Bone marrow (tissue), 2 donors: ENCODE measurements around the gene PTP4A1.
A peak's percentile ranks its signal among the peaks of the same experiment; 100 is the strongest.
"Not testable (repeated sequence)": the region's sequence is repeated elsewhere in the genome, so short reads cannot be mapped to it uniquely, and the experiment has no call there.

Experiments used
- DNase-seq, 2 donors: peaks; one replicate each; lab custom pipeline; 2025; lab: John Stamatoyannopoulos, UW

The PTP4A1 gene

GRCh38 chr6:63582579-63583231 is 10.4 kb downstream of the PTP4A1 start:
- no peak for DNase-seq

- no peak for DNase-seq
Measured at GRCh38 chr6:63584125-63584514, 11.8 kb downstream of the PTP4A1 start.

- no peak for DNase-seq
Measured at GRCh38 chr6:63584566-63584965, 12.3 kb downstream of the PTP4A1 start.

GRCh38 chr6:63585652-63586051 is 13.4 kb downstream of the PTP4A1 start:
- not testable (repeated sequence) for DNase-seq

- no peak for DNase-seq
Measured at GRCh38 chr6:63589952-63590411, 17.7 kb downstream of the PTP4A1 start.

- no peak for DNase-seq
Measured at GRCh38 chr6:63592886-63593285, 20.6 kb downstream of the PTP4A1 start.

GRCh38 chr6:63597141-63598048 is 25.1 kb downstream of the PTP4A1 start:
- DNase-seq, result no peak

GRCh38 chr6:63598049-63599036 is 26.1 kb downstream of the PTP4A1 start:
- peak in 1 of 2 donors; percentile 73 for DNase-seq

- DNase-seq, result no peak
Measured at GRCh38 chr6:63599243-63599642, 27.0 kb downstream of the PTP4A1 start.

GRCh38 chr6:63600136-63600535 is 27.9 kb downstream of the PTP4A1 start:
- DNase-seq, result peak in 1 of 2 donors; percentile 3

GRCh38 chr6:63609231-63609630 is 37.0 kb downstream of the PTP4A1 start:
- no peak for DNase-seq

GRCh38 chr6:63610944-63611343 is 38.7 kb downstream of the PTP4A1 start:
- no peak for DNase-seq

- DNase-seq, result no peak
Measured at GRCh38 chr6:63611560-63611959, 39.3 kb downstream of the PTP4A1 start.

- no peak for DNase-seq
Measured at GRCh38 chr6:63615590-63615989, 43.3 kb downstream of the PTP4A1 start.
